ENCODE data around the gene THEMIS.
A peak's percentile ranks its signal among the peaks of the same experiment; 100 is the strongest.

The THEMIS gene

GRCh38 chr6:127858727-127859391, 42.0 kb downstream of the THEMIS start:
- no peak for FAIRE-seq

GRCh38 chr6:127857051-127857637, 43.7 kb downstream of the THEMIS start:
- no peak for FAIRE-seq

- FAIRE-seq: no peak
Measured at GRCh38 chr6:127855542-127856159, 45.2 kb downstream of the THEMIS start.

GRCh38 chr6:127854009-127854408, 46.8 kb downstream of the THEMIS start:
- no peak for FAIRE-seq

- FAIRE-seq: no peak
Measured at GRCh38 chr6:127851197-127851596, 49.7 kb downstream of the THEMIS start.

GRCh38 chr6:127845242-127845641, 55.6 kb downstream of the THEMIS start:
- FAIRE-seq: no peak

- no peak for FAIRE-seq
Measured at GRCh38 chr6:127844529-127844928, 56.3 kb downstream of the THEMIS start.

GRCh38 chr6:127843582-127843981, 57.3 kb downstream of the THEMIS start:
- no peak for FAIRE-seq

GRCh38 chr6:127842562-127842961, 58.3 kb downstream of the THEMIS start:
- FAIRE-seq: no peak

GRCh38 chr6:127841811-127842210, 59.0 kb downstream of the THEMIS start:
- no peak for FAIRE-seq

GRCh38 chr6:127834136-127834535, 66.7 kb downstream of the THEMIS start:
- FAIRE-seq: no peak

GRCh38 chr6:127833336-127833735, 67.5 kb downstream of the THEMIS start:
- FAIRE-seq: no peak

GRCh38 chr6:127832381-127832780, 68.5 kb downstream of the THEMIS start:
- peak; percentile 45 for FAIRE-seq

- FAIRE-seq: no peak
Measured at GRCh38 chr6:127824061-127824460, 76.8 kb downstream of the THEMIS start.

- no peak for FAIRE-seq
Measured at GRCh38 chr6:127821431-127821830, 79.4 kb downstream of the THEMIS start.

GRCh38 chr6:127818149-127818548, 82.7 kb downstream of the THEMIS start:
- no peak for FAIRE-seq

- no peak for FAIRE-seq
Measured at GRCh38 chr6:127816643-127817042, 84.2 kb downstream of the THEMIS start.

GRCh38 chr6:127813699-127814027, 87.2 kb downstream of the THEMIS start:
- FAIRE-seq: no peak

GRCh38 chr6:127812985-127813698, 87.7 kb downstream of the THEMIS start:
- FAIRE-seq: no peak

GRCh38 chr6:127811900-127812570, 88.8 kb downstream of the THEMIS start:
- no peak for FAIRE-seq

- FAIRE-seq: no peak
Measured at GRCh38 chr6:127807806-127808517, 92.9 kb downstream of the THEMIS start.

GRCh38 chr6:127796713-127797112, 104.1 kb downstream of the THEMIS start:
- FAIRE-seq: no peak

- no peak for FAIRE-seq
Measured at GRCh38 chr6:127794405-127794804, 106.5 kb downstream of the THEMIS start.
